K562 (cell line): Measurements from ENCODE around the gene ARFRP1. TPM values are rescaled to one million over a fixed set of nuclear protein-coding genes. Genes with fewer than 3 reads are reported as not detected.

ENCODE experiments used
- ATAC-seq: fragments of 200-7000 bp; cut with Tn5 transposase; 3 replicates; pipeline ENCODE4 v1.9.1; 2020; ENCODE audit warnings: moderate library complexity
- BruUV-seq: library from RNA; stranded (reverse); fragments of 400-500 nt; replicated peaks from 2 replicates; lab custom pipeline; 2021; lab: Mats Ljungman, UMichigan
- CTCF ChIA-PET: fragments of 300-600 bp; formaldehyde crosslinking; extraction: SDS; loops from one replicate; lab custom pipeline; 2021; ENCODE audit warnings: low intra/inter-chr PET ratio; lab: Yijun Ruan, JAX
- POLR2A ChIA-PET: fragments of 300-600, 350-650 bp; sonication (Branson Sonifier 250); formaldehyde crosslinking; extraction: SDS; loops from one replicate; lab custom pipeline; 2021; ENCODE audit warnings: antibody characterized with exemption, inconsistent platforms; lab: Yijun Ruan, JAX
- DNase-seq, 4 experiments: peaks; one replicate each; pipeline versions ENCODE4 v3.0.0 to v3.0.0-alpha.2; 2011 to 2018; ENCODE audit warnings: low spot score in 3 of 4, mixed read lengths in 3 of 4; ENCODE audit errors: extremely low read depth in 1 of 4
- FAIRE-seq: peaks from 2 replicates; lab custom pipeline; 2011; peaks lifted over from hg19 to GRCh38; lab: Jason Lieb, UNC
- H2AFZ ChIP-seq: 2 replicates; pipeline ENCODE4 v1.6.0; 2011; ENCODE audit warnings: low read depth, low read length, control low read depth, inconsistent platforms
- H3K27ac ChIP-seq: fragments of 200-600 bp; 3 replicates; pipeline ENCODE4 v1.8.0; 2011; ENCODE audit warnings: low read depth, mild to moderate bottlenecking, control low read depth, inconsistent platforms, low read length, moderate library complexity, mixed read lengths; ENCODE audit errors: extremely low read depth
- H3K27me3 ChIP-seq, 2 experiments: fragments of 300-600 bp in 1 of 2; 2 replicates in 1 of 2; 3 replicates in 1 of 2; pipeline versions ENCODE4 v1.6.0 to v1.8.0; 2011; ENCODE audit warnings: inconsistent platforms in 2 of 2, low read length in 2 of 2, mild to moderate bottlenecking in 1 of 2, mixed read lengths in 1 of 2, moderate library complexity in 1 of 2; ENCODE audit not compliant: control insufficient read depth in 2 of 2, insufficient read depth in 2 of 2
- H3K36me3 ChIP-seq: fragments of 300-600 bp; 3 replicates; pipeline ENCODE4 v1.8.0; 2011; ENCODE audit warnings: mild to moderate bottlenecking, low read length, inconsistent platforms; ENCODE audit not compliant: control insufficient read depth, insufficient read depth
- H3K4me1 ChIP-seq, 2 experiments: fragments of 200-600 bp in 1 of 2; replicated peaks in 1 of 2; 2 replicates in 1 of 2; 3 replicates in 1 of 2; pipeline versions ENCODE4 v1.5.1 to v1.8.0; 2011; ENCODE audit warnings: inconsistent platforms in 2 of 2, low read length in 2 of 2, mild to moderate bottlenecking in 1 of 2, mixed read lengths in 1 of 2, moderate library complexity in 1 of 2; ENCODE audit not compliant: control insufficient read depth in 2 of 2, insufficient read depth in 2 of 2
- H3K4me2 ChIP-seq: 2 replicates; pipeline ENCODE4 v1.6.1; 2011; ENCODE audit warnings: low read length, control low read depth, inconsistent platforms, mixed read lengths; ENCODE audit not compliant: insufficient read depth
- H3K4me3 ChIP-seq: fragments of 200-600 bp; sonication (generic), shearing (Covaris generic); 2 replicates; pipeline ENCODE4 v1.5.1; 2016; ENCODE audit warnings: control low read depth, inconsistent platforms
- H3K79me2 ChIP-seq: fragments of 200-600 bp; 3 replicates; pipeline ENCODE4 v1.8.0; 2011; ENCODE audit warnings: low read length, inconsistent platforms; ENCODE audit not compliant: control insufficient read depth, insufficient read depth
- H3K9ac ChIP-seq, 2 experiments: 2 replicates each; pipeline versions ENCODE4 v1.6.0 to v1.6.1; 2011; ENCODE audit warnings: low read depth in 2 of 2, low read length in 2 of 2, control low read depth in 1 of 2, inconsistent platforms in 1 of 2, mild to moderate bottlenecking in 1 of 2, mixed read lengths in 1 of 2; ENCODE audit not compliant: insufficient read depth in 1 of 2
- H3K9me1 ChIP-seq: one replicate; pipeline ENCODE4 v1.6.0; 2011; ENCODE audit warnings: inconsistent platforms, mild to moderate bottlenecking, low read length, moderate library complexity; ENCODE audit not compliant: control insufficient read depth, insufficient read depth
- H3K9me3 ChIP-seq: replicated peaks from 2 replicates; pipeline ENCODE4 v1.5.1; 2011; ENCODE audit warnings: low read depth, low read length, inconsistent platforms; ENCODE audit not compliant: control insufficient read depth, insufficient read depth
- H4K20me1 ChIP-seq: replicated peaks from 2 replicates; pipeline ENCODE4 v1.6.1; 2011; ENCODE audit warnings: low read length, inconsistent platforms, mixed read lengths; ENCODE audit not compliant: control insufficient read depth, insufficient read depth
- CCNT2 ChIP-seq: IDR thresholded peaks from 2 replicates; pipeline ENCODE4 v1.6.1; 2011; ENCODE audit warnings: borderline replicate concordance, low read depth, mild to moderate bottlenecking, moderate library complexity, mixed read lengths, low read length; ENCODE audit not compliant: insufficient read length; ENCODE audit errors: extremely low read depth
- MIER1 ChIP-seq: fragments of 450-650 bp; IDR thresholded peaks from 2 replicates; pipeline ENCODE4 v1.6.1; 2016; ENCODE audit warnings: antibody characterized with exemption, mild to moderate bottlenecking, low read depth
- POLR2G ChIP-seq: fragments of 200-400 bp; formaldehyde crosslinking; IDR thresholded peaks from 2 replicates; pipeline ENCODE4 v1.6.1; 2017; ENCODE audit warnings: low read depth, mild to moderate bottlenecking, antibody characterized with exemption, low read length, moderate library complexity
- RBM22 ChIP-seq: fragments of 200-400 bp; formaldehyde crosslinking; IDR thresholded peaks from 2 replicates; pipeline ENCODE4 v1.6.1; 2018; ENCODE audit warnings: low read length, low read depth; ENCODE audit not compliant: poor library complexity, severe bottlenecking
- RBM39 ChIP-seq: fragments of 200-400 bp; formaldehyde crosslinking; optimal IDR thresholded peaks from 2 replicates; pipeline ENCODE3; 2018; ENCODE audit warnings: low read depth, low read length
- VEZF1 ChIP-seq: fragments of 200-800 bp; sonication (Bioruptor generic); IDR thresholded peaks from 2 replicates; pipeline ENCODE4 v1.6.1; 2017; ENCODE audit warnings: missing genetic modification characterization, missing compliant biosample characterization
- ZBTB33 ChIP-seq: sonication (generic); formaldehyde crosslinking; IDR thresholded peaks from 2 replicates; pipeline ENCODE4 v1.8.1; 2023; ENCODE audit warnings: mild to moderate bottlenecking, missing genetic modification reagents
- WGBS: fragments of 100-300 bp; shearing (Covaris generic); methylation state at CpG from one replicate; pipeline ENCODE4 v1.1.6; 2016; ENCODE audit warnings: low coverage, mixed read lengths; ENCODE audit not compliant: insufficient coverage; ENCODE audit errors: missing lambda C conversion rate; 5-methylcytosine and 5-hydroxymethylcytosine counted together
- in situ Hi-C: fragments of 300-500 bp; cut with MboI; formaldehyde crosslinking; loops from 4 replicates; pipeline ENCODE4 v1.15.0; 2018; ENCODE audit warnings: inconsistent platforms, mixed read lengths
- intact Hi-C: fragments of 100-400 bp; cut with micrococcal nuclease; formaldehyde crosslinking; loops from 2 replicates; pipeline ENCODE4 v1.14.2; 2022
- polyA plus RNA-seq, 8 experiments: library from polyadenylated mRNA; depleted of rRNA in 4 of 8; stranded (reverse) in 5 of 8; unstranded in 3 of 8; fragments of >200 nt; fragmentation: Nextera tagmentation in 2 of 8; fragmentation: Illumina TruSeq in 1 of 8; extraction: Ambion mirVana in 2 of 8; extraction: Trizol in 1 of 8; gene quantifications; 2 replicates each; pipeline versions ENCODE4 v1.2.1 to v1.2.3, GENCODE V29; 2011 to 2014; ENCODE audit warnings: inconsistent platforms in 1 of 8, missing spikeins in 1 of 8
- total RNA-seq, 7 experiments: library from RNA; depleted of rRNA in 6 of 7; stranded (reverse); fragments of >200 nt in 6 of 7; fragmentation: Illumina TruSeq in 2 of 7; extraction: Trizol in 2 of 7; gene quantifications; 2 replicates each; pipeline versions ENCODE4 v1.2.1 to v1.2.3, GENCODE V29; 2011 to 2021; ENCODE audit warnings: low replicate concordance in 1 of 7

The ARFRP1 gene
- total and polyA plus RNA-seq, 9 of the 15 experiments (the other 6 are each of a cell fraction or from before 2014, with no cell fraction given): 2.2 to 78.9 (median 37.3) TPM

GRCh38 chr20:63690898-63691710 is 16.7 kb downstream of the ARFRP1 start:
- Histone ChIP-seq H3K9ac (no peak overlapping the region; a peak in 1 of 4 replicates), H3K27ac (no peak overlapping the region), H3K9me1 (no peaks in the 10 kb centered on the region), H3K4me3 (no peak overlapping the region), H2AFZ (no peak overlapping the region), H3K79me2 (no peaks in the 10 kb centered on the region), H3K9me3 (no peaks in the 10 kb centered on the region), H3K4me2 (no peak overlapping the region), H4K20me1 (no peaks in the 10 kb centered on the region), H3K36me3 (peaks cover 36% of the 10 kb centered on the region; the same call in 2 of the 3 replicates), H3K4me1 (peaks cover 9 to 75% of the 10 kb centered on the region in 2 experiments), H3K27me3 (no peaks in the 10 kb centered on the region)
- intact Hi-C loops: no loop called here
- DNase-seq: no peak
- BruUV-seq: no TSS peak
- ChIA-PET CTCF (no interaction called here), POLR2A (interaction anchor here (0.5 to 1.3 kb wide), 2 partner anchors 9 to 50 kb away, joined by 3 to 6 read pairs; no protein-coding TSS in a partner anchor)
- no peak for ATAC-seq
- in situ Hi-C loops: no loop called here
- WGBS: 92% methylated on average over 18 of the region's 24 CpGs
- FAIRE-seq: no peak
- TF ChIP-seq RBM39: no peak
- no peak for TF ChIP-seq VEZF1 (CRISPR knock-in tag)
- TF ChIP-seq POLR2G: peak; percentile 69
- no peak for TF ChIP-seq MIER1
- TF ChIP-seq RBM22: peak; percentile 47
- TF ChIP-seq ZBTB33 (CRISPR knock-in tag): no peak
- TF ChIP-seq CCNT2: peak; percentile 11
